Activated gamma-delta T cell treated with Interleukin-2 at 50 U/mL for 16 hours (primary cell): ENCODE data around the gene CCHCR1.
A peak's percentile ranks its signal among the peaks of the same experiment; 100 is the strongest.
"Not testable (repeated sequence)": the region's sequence is repeated elsewhere in the genome, so short reads cannot be mapped to it uniquely, and the experiment has no call there.

Experiments used
- DNase-seq: peaks from one replicate; pipeline ENCODE4 v3.0.0-alpha.2; 2020

CCHCR1 gene

DNA sequence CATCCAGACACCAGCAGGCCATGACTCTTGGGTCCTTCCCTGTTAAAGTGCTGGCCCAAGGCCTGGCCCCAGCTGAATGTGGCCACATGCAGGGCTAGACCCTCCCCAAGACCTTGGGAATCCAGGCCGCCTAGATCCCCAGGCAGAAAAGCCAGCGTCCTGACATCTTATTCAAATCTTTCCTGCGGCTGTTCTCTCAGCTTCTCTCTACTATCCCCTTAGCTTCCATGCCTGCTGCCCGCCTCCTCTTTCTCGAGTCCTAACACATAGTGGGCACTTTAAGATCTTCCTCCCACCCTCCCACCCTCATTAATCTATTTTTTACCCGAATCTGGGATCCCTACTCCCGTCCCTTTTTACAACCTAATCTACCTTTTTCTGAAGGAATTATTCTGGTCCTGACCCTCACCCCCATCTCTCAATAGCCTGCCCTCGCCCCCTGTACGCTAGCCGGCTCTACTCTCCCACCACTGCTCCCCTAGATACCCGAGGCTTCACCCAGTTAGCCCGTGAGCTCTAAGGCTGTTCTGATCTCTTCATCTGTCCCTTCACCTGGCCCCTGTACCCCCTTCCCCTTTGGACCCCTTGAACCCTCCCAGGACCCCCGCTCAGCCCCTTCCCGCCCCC lies at the start of gene CCHCR1:
TSS of gene CCHCR1 (minus strand) at position 290 of the 627 bp plus-strand sequence. CDS start at position 88, 202 bp downstream.
- no peak for DNase-seq

DNA sequence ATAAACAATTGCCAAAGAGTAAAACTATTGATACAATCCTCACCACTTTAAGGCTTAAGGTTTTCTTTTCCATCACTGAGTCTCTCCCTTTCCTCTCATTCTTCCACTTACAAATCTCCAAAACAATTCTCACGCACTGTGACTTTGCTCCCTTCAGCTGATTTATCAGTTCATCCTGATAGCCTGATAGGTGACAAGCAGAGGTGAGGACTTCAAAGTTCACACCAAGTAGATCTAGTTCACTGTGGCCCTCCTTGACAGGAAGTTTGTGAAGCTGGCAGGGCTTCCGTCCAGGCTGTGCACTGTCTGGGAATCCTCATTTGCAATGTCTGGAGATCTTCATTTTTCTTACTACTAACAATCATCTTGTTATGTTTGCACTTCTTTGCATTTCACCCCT lies 48.0 kb upstream of the CCHCR1 start:
- no peak for DNase-seq

DNA sequence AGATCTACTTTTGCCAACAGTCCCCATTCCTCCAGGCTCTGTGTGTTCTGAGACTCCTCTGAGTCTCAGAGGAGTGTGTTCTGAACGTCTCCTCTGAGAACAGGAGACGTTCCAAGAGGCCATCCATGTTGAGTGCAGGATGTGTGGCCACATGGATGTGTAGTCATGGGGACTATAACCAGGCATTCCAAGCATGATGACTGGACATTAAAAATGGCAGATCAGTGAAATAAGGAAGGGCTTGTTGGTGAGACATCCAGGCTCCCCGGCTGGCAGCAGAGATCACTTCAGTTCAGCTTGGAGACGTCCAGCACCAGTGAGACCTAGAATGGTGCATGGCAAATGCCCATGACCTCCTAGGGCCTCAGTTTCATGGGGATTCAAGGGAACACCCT lies 47.1 kb upstream of the CCHCR1 start:
- no peak for DNase-seq

DNA sequence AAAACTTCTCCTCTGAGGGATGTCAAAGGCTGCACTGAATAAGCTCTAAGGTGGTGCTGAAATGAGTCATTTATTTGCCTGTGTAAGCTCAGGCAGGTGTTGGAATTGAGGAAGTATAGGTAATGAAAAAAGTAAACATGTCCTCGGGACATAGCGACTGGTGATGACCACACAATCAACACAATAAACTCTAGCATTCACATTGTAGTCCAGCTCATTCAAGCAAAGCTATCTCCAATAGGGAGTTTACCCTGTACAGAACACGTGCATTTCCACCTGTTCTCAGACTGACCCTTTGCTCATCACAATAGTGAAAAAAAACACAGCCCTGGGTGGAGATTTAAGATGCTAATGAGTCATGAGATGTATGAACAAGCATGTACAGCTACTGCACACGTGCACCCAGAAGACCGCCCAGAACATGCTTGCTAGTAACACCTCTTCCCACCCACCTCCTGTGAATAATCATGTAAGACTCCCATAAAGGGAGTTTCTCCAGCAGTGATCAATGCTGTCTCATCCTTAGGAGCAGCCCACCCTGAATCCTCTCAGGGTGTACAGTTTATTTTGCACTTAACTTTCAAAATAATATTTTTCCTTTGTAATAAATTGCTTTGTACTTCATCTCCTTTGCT lies 45.9 kb upstream of the CCHCR1 start:
- peak; percentile 48 for DNase-seq

GRCh38 chr6:31202259-31203166 lies 44.9 kb upstream of the CCHCR1 start:
- no peak for DNase-seq

- not testable (repeated sequence) for DNase-seq
Measured at GRCh38 chr6:31199105-31199452, 41.5 kb upstream of the CCHCR1 start.

GRCh38 chr6:31197559-31198305 lies 40.1 kb upstream of the CCHCR1 start:
- DNase-seq = peak; percentile 92

GRCh38 chr6:31196251-31197022 lies 38.8 kb upstream of the CCHCR1 start:
- not testable (repeated sequence) for DNase-seq

DNA sequence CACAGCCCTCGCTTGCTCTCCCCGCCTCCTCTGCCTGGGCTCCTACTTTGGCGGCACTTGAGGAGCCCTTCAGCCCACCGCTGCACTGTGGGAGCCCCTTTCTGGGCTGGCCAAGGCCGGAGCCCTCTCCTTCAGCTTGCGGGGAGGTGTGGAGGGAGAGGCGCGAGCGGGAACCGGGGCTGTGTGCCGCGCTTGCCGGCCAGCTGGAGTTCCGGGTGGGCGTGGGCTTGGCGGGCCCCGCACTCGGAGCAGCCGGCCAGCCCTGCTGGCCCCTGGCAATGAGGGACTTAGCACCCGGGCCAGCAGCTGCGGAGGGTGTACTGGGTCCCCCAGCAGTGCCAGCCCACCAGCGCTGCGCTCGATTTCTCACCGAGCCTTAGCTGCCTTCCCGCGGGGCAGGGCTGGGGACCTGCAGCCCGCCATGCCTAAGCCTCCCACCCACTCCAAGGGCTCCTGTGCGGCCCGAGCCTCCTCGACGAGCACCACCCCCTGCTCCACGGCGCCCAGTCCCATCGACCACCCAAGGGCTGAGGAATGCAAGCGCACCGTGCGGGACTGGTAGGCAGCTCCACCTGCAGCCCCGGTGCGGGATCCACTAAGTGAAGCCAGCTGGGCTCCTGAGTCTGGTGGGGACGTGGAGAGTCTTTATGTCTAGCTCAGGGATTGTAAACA lies 37.8 kb upstream of the CCHCR1 start:
- not testable (repeated sequence) for DNase-seq

DNA sequence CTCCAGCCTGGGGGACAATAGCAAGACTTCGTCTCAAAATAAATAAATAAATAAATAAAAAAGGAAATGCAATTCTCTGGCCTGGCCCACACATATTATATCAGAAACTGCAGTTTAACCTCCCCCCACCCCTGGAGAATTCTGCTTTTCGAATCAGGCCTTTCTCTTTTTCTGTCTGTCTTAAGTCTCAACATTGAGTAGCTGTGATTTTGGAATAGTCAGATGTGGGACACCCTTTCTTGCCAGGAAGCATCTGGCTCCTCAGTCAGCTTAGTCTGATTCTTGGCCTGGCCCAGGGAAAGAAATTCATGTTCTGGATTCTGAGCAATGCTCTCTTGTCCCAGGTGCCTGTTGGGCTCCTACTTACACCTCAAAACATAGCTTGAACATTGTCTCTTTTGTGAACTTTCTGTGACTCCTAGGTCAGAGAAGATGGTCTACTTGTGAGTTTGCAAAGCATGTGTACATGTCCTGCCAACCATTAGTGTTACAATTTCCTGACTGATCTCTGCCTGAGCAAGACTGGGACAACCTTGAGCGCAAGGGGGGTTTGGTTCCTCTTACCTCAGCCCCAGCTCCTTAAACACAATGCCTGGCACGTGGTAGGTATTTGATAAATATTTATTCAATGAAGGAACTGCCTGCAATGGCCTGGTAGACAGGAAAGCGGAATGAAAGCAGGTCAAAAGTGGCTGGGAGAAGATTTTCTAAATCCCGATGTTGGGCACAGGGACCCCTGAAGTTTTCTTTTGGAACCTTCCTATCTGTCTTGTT lies 36.6 kb upstream of the CCHCR1 start:
- no peak for DNase-seq

- DNase-seq = no peak
Measured at GRCh38 chr6:31193206-31193605, 35.6 kb upstream of the CCHCR1 start.

- DNase-seq = peak; percentile 55
Measured at GRCh38 chr6:31192431-31193105, 35.0 kb upstream of the CCHCR1 start.

DNA sequence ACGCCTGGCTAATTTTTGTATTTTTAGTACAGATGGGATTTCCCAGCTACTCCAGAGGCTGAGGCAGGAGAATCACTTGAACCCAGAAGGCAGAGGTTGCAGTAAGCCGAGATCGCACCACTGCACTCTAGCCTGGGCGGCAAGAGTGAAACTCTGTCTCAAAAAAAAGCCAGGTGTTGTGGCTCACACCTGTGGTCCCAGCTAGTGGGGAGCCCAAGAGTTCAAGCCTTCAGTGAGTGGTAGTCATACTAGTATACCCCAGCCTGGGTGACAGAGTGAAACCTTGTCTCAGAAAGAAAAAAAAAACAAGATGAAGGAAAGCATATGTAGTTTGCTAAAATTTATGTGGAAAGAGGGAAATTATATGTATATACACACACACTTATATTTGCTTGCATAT lies 32.9 kb upstream of the CCHCR1 start:
- no peak for DNase-seq

DNA sequence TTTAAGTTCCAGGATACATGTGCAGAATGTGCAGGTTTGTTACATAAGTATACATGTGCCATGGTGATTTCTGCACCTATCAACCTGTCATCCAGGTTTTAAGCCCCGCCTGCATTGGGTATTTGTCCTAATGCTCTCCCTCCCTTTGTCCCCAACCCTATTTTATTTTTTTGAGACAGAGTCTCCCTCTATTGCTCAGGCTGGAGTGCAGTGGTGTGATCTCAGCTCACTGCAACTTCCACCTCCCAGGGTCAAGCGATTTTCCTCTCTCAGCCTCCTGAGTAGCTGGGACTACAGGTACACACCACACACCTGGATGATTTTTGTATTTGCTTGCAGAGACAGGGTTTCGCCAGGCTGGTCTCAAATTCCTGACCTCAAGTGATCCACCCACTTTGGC lies 31.6 kb upstream of the CCHCR1 start:
- not testable (repeated sequence) for DNase-seq

DNA sequence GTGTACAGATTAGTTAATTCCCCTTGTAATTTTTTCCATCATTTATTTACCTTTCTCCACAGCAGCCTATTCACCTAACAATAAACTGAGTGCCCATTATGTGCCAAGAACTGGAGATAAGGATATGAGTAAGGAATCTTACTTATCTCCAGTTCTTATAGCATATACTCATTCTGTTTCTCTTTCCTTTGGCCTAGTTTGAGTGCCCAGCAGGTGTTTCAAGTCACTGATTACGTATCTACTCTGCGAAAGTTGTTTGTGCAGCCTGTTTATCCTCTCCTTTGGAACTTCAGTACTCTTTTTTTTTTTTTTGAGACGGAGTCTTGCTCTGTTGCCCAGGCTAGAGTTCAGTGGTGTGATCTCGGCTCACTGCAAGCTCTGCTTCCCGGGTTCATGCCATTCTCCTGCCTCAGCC lies 30.2 kb upstream of the CCHCR1 start:
- no peak for DNase-seq

DNA sequence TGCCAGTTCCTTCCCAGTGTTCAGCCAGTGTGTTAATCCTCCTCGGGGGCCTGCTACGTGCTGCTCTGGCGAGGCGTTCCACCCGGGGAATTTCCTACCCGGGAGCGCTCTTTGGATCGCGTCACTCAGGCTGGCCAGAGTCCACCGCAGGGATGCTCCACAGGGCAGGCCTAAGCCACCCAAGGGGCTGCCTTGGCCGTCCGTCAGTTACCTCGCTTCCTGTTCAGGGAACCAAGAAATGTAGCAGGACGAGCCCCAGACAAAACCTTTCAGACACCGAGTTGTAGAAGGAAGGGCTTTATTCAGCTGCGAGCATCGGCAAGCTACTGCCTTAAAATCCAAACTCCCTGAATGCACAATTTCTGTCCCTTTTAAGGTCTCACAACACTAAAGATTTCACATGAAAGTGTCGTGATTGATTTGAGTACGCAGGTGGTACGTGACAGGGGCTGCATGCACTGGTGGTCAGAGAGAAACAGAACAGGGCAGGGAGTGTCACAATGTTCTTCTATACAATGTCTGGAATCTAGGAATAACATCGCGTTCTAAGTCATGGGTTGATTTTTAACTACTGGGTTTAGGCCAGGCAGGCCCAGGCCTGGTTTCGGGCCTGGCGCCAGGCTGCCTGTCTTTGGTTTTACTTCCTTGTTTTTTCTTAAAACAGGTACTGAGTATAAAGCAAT lies 28.6 kb upstream of the CCHCR1 start:
- no peak for DNase-seq

GRCh38 chr6:31185695-31186051 lies 28.1 kb upstream of the CCHCR1 start:
- DNase-seq = not testable (repeated sequence)

GRCh38 chr6:31183859-31184258 lies 26.3 kb upstream of the CCHCR1 start:
- not testable (repeated sequence) for DNase-seq

GRCh38 chr6:31183287-31183686 lies 25.7 kb upstream of the CCHCR1 start:
- DNase-seq = not testable (repeated sequence)

- peak; percentile 49 for DNase-seq
Measured at GRCh38 chr6:31180500-31180899, 22.9 kb upstream of the CCHCR1 start.
